VCaP (cell line): Measurements from ENCODE around the gene RCOR2.
A peak's percentile ranks its signal among the peaks of the same experiment; 100 is the strongest.

Experiments used
- H3K27ac ChIP-seq: fragments of 450-650 bp; 2 replicates; pipeline ENCODE4 v1.5.1; 2017
- TF ChIP-seq, protein P1 (sequence below): fragments of 450-650 bp; conservative IDR thresholded peaks from 2 replicates; pipeline ENCODE4 v1.5.1; 2017; ENCODE audit warnings: mild to moderate bottlenecking, moderate library complexity

The RCOR2 gene

GRCh38 chr11:63951779-63952536 lies 35.0 kb upstream of the RCOR2 start:
- TF ChIP-seq, protein P1, sequence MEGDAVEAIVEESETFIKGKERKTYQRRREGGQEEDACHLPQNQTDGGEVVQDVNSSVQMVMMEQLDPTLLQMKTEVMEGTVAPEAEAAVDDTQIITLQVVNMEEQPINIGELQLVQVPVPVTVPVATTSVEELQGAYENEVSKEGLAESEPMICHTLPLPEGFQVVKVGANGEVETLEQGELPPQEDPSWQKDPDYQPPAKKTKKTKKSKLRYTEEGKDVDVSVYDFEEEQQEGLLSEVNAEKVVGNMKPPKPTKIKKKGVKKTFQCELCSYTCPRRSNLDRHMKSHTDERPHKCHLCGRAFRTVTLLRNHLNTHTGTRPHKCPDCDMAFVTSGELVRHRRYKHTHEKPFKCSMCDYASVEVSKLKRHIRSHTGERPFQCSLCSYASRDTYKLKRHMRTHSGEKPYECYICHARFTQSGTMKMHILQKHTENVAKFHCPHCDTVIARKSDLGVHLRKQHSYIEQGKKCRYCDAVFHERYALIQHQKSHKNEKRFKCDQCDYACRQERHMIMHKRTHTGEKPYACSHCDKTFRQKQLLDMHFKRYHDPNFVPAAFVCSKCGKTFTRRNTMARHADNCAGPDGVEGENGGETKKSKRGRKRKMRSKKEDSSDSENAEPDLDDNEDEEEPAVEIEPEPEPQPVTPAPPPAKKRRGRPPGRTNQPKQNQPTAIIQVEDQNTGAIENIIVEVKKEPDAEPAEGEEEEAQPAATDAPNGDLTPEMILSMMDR: no peak
- no peak overlapping the region; the same call in 1 of the 2 replicates for H3K27ac ChIP-seq

DNA sequence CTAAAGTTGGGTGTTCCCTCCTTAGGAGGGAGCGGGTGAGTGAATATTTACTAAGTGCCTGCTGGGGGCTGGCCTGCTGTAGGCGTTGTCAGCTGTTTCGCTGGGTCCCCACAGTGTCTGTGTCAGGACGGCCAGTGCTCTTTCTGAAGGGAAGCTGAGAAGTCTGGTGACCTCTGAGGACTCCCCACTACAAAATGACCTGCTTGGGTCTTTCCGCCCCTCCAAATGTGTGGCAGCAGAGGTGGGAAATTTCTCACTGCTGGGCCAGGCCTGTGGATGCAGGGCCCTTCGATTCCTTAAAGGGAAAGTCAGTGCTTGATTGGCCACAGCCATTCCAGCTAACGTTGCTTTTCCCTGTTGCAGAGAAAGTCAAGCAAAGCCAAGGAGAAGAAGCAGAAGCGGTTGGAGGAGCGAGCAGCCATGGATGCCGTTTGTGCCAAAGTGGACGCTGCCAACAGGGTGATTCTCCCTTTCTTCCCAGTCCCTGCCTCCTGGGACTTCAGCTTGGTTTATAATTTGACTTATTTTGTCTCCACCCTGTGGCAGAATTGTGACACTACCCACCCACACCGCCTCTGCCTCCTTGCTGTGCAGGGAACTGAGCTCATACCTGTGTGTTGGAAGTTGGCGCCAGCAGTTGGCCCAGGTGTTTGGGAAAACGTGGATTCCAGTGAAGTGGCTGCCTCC lies 28.7 kb upstream of the RCOR2 start:
- peak overlapping the region; percentile 64 for H3K27ac ChIP-seq
- TF ChIP-seq, protein P1: peak; percentile 100

DNA sequence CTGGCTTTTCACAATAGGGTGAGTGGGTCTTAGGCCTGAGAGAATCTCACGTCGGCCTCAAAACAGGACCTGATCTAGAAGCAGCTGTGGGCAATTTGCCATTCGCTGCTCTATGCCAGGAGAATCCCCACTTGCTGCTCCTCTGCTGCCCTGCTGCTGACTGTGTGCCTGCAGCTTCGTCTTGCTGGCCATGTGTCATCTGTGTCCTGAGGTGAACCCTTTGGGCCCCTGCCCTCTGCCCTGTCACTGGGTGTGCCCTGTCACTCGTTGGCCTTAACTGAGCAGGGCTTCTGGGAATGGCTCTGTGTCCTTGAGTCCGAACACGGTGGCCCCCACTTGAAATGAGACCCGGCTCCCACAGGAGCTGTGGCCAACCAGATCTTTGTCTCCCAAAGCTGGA lies 28.0 kb upstream of the RCOR2 start:
- TF ChIP-seq, protein P1: no peak
- peak overlapping the region; percentile 64 for H3K27ac ChIP-seq

- no peak overlapping the region; the same call in 1 of the 2 replicates for H3K27ac ChIP-seq
- TF ChIP-seq, protein P1: no peak
Measured at GRCh38 chr11:63942803-63943202, 25.8 kb upstream of the RCOR2 start.

GRCh38 chr11:63941901-63942300 lies 24.9 kb upstream of the RCOR2 start:
- TF ChIP-seq, protein P1: no peak
- H3K27ac ChIP-seq: no peak overlapping the region

GRCh38 chr11:63940786-63941185 lies 23.8 kb upstream of the RCOR2 start:
- TF ChIP-seq, protein P1: no peak
- no peak overlapping the region; the same call in 1 of the 2 replicates for H3K27ac ChIP-seq

DNA sequence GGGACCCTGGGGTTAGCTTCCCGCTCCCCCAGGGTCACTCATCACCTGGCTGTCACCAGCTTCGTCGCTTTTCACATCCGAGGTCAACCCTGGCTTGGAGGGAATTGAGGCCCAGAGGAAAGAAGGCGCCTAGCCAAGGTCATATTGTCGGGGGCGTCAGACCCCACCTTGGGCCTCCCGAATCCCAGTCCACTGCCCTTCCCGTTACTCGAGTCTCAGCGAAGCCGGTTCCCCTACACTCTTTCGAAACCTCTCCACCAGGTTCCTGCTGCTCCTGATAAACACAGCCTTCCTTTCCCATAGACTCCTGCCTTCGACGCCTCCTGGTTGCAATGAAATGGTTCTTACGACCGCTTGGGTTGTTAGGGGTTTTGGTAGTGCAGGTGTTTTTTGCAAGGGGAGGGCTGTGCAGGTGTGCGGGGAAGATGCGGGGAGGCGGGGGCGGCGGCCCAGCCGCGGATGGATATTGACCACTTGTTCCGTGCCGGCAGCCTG lies 22.5 kb upstream of the RCOR2 start:
- peak overlapping the region; percentile 81 for H3K27ac ChIP-seq
- TF ChIP-seq, protein P1: peak; percentile 30
